Natural killer cell (primary cell): ENCODE data around the gene LRRFIP2. TPM values are rescaled to one million over a fixed set of nuclear protein-coding genes. Genes with fewer than 3 reads are reported as not detected.

Experiments used
- ATAC-seq, 3 donors: fragments of 150-1000 bp in 2 of 3; fragments of 200-7000 bp in 1 of 3; cut with Tn5 transposase; 1 replicate in 1 of 3; 2 replicates in 2 of 3; pipeline ENCODE4 v1.10.0; 2021; ENCODE audit warnings: mild to moderate bottlenecking in 2 of 3, moderate library complexity in 2 of 3
- DNase-seq, 2 donors: peaks; one replicate each; pipeline versions ENCODE4 v3.0.0 to v3.0.0-alpha.2; 2013 to 2021; ENCODE audit warnings: mixed read lengths in 1 of 2
- H3K27ac ChIP-seq: one replicate; pipeline ENCODE4 v1.5.1; 2013; ENCODE audit warnings: mild to moderate bottlenecking, low read length
- H3K27me3 ChIP-seq: one replicate; pipeline ENCODE4 v1.6.1; 2013; ENCODE audit warnings: low read length; ENCODE audit not compliant: control insufficient read depth, insufficient read depth
- H3K36me3 ChIP-seq: one replicate; pipeline ENCODE4 v1.6.1; 2013; ENCODE audit warnings: low read length; ENCODE audit not compliant: control insufficient read depth, insufficient read depth
- H3K4me1 ChIP-seq: one replicate; pipeline ENCODE4 v1.6.1; 2013; ENCODE audit warnings: low read length; ENCODE audit not compliant: control insufficient read depth, insufficient read depth
- H3K4me3 ChIP-seq: one replicate; pipeline ENCODE4 v1.5.1; 2013; ENCODE audit warnings: low read length
- H3K9me3 ChIP-seq: one replicate; pipeline ENCODE4 v1.6.1; 2013; ENCODE audit warnings: low read length; ENCODE audit not compliant: control insufficient read depth, insufficient read depth
- H3K27ac Mint-ChIP-seq, 2 donors: one replicate each; pipeline ENCODE4 v1.8.0; 2022; ENCODE audit warnings: mild to moderate bottlenecking in 2 of 2, mixed read lengths in 2 of 2, moderate library complexity in 1 of 2
- H3K27me3 Mint-ChIP-seq, 2 donors: one replicate each; pipeline ENCODE4 v1.8.0; 2022; ENCODE audit warnings: low read depth in 2 of 2, mixed read lengths in 2 of 2
- H3K36me3 Mint-ChIP-seq: one replicate; pipeline ENCODE4 v1.8.0; 2022; ENCODE audit warnings: mixed read lengths
- H3K4me1 Mint-ChIP-seq, 2 donors: one replicate each; pipeline ENCODE4 v1.8.0; 2022; ENCODE audit warnings: mixed read lengths in 2 of 2
- H3K4me3 Mint-ChIP-seq: one replicate; pipeline ENCODE4 v1.8.0; 2022; ENCODE audit warnings: mild to moderate bottlenecking, moderate library complexity, mixed read lengths
- H3K9me3 Mint-ChIP-seq, 2 donors: one replicate each; pipeline ENCODE4 v1.8.0; 2022; ENCODE audit warnings: mixed read lengths in 2 of 2
- WGBS: methylation state at CpG from one replicate; pipeline ENCODE4 v1.1.7; 2013; ENCODE audit warnings: missing lambda C conversion rate; ENCODE audit not compliant: insufficient coverage; 5-methylcytosine and 5-hydroxymethylcytosine counted together
- intact Hi-C: fragments of 100-400 bp; cut with micrococcal nuclease; formaldehyde crosslinking; loops from one replicate; pipeline ENCODE4 v1.14.2; 2022
- total RNA-seq, 4 donors: library from RNA; stranded (reverse); fragments of 120-200 nt in 1 of 4; gene quantifications; one replicate each; pipeline versions ENCODE4 v1.2.3 to v1.2.4, GENCODE V29; 2013 to 2022
- TF ChIP-seq, protein P1 (sequence below): fragments of 200-600 bp; IDR thresholded peaks from one replicate; pipeline ENCODE4 v1.8.0; 2022; ENCODE audit warnings: antibody characterized with exemption

Gene LRRFIP2
- total RNA-seq, 3 donors from 2014 or later (not counting 1 experiment from before 2014, with no cell fraction given) = 49.0 to 86.1 (median 66.0) TPM

DNA sequence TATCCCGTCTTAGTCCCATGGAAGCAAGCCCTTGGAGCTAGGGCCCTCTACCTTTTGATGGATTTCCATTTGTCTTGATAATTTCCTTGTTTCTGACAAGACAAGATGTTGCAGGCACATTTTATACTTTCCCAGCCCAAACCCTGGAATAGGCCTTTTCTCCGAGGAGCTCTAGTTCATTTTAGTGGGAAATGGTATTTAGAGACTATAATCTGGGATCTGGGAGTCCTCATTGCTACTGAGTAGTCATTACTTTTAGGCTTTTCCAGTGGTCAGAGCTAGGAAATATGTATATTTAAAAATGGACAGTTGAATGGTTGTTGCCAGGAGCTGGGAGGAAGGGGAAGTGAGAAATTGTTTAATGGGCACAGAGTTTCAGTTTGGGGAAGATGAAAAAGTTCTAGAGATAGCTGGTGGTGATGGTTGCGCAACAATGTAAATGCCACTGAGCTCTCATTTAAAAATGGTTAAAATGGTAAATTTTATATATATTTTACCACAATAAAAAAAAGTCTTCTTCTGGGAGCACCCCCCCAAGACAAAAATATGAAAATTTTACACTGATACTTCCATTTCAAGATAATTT is 149.5 kb downstream of the LRRFIP2 start:
- H3K9me3 ChIP-seq = no peaks in the 10 kb centered on the region
- H3K36me3 Mint-ChIP-seq = peaks cover 34% of the 10 kb centered on the region
- H3K27ac Mint-ChIP-seq = peak overlapping the region; percentile 23 to 24
- H3K4me3 Mint-ChIP-seq = no peak overlapping the region
- WGBS = 92% methylated on average over 2 of the region's 3 CpGs
- H3K27ac ChIP-seq = no peak overlapping the region
- H3K4me3 ChIP-seq = no peak overlapping the region
- H3K36me3 ChIP-seq = peaks cover 69% of the 10 kb centered on the region
- H3K27me3 Mint-ChIP-seq = no peaks in the 10 kb centered on the region
- ATAC-seq = no peak
- H3K4me1 Mint-ChIP-seq = peaks cover 0 to 10% of the 10 kb centered on the region in 2 donors
- no peaks in the 10 kb centered on the region for H3K9me3 Mint-ChIP-seq
- H3K4me1 ChIP-seq = no peaks in the 10 kb centered on the region
- TF ChIP-seq, protein P1, sequence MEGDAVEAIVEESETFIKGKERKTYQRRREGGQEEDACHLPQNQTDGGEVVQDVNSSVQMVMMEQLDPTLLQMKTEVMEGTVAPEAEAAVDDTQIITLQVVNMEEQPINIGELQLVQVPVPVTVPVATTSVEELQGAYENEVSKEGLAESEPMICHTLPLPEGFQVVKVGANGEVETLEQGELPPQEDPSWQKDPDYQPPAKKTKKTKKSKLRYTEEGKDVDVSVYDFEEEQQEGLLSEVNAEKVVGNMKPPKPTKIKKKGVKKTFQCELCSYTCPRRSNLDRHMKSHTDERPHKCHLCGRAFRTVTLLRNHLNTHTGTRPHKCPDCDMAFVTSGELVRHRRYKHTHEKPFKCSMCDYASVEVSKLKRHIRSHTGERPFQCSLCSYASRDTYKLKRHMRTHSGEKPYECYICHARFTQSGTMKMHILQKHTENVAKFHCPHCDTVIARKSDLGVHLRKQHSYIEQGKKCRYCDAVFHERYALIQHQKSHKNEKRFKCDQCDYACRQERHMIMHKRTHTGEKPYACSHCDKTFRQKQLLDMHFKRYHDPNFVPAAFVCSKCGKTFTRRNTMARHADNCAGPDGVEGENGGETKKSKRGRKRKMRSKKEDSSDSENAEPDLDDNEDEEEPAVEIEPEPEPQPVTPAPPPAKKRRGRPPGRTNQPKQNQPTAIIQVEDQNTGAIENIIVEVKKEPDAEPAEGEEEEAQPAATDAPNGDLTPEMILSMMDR = no peak
- no peaks in the 10 kb centered on the region for H3K27me3 ChIP-seq
- no peak for DNase-seq
- intact Hi-C loops = loop anchor here (1.0 kb wide), 1 partner anchor 188 kb away; no protein-coding TSS in a partner anchor

DNA sequence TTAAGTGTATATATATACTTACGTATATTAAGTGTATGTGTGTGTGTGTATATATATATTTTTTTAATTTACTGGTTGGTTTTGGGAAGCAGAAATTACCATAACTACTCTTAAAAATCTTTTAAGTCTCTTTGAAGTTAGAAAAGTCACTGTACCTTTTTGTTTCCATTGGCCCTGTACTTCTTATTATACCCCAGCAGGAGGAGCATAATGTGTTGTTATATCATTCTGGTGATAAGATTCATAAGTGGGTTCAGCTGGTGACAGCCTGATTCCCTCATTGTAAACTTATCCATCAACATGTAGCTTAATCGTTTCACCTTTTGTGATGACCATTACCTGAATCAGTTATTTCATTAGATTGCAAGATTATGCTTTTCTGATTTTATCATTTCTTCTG is 150.3 kb downstream of the LRRFIP2 start:
- TF ChIP-seq, protein P1 = no peak
- ATAC-seq (peak in 2 of 3 donors; percentile 50 to 69), DNase-seq (peak in 1 of 2 donors; percentile 33)
- WGBS = no CpG with 5 or more reads among the region's 2 CpGs
- intact Hi-C loops = loop anchor here (1.0 kb wide), 1 partner anchor 189 kb away; no protein-coding TSS in a partner anchor
- H3K27me3 Mint-ChIP-seq = no peaks in the 10 kb centered on the region
- Histone ChIP-seq H3K9me3 (no peaks in the 10 kb centered on the region), H3K36me3 (peaks cover 66% of the 10 kb centered on the region), H3K27ac (no peak overlapping the region), H3K27me3 (no peaks in the 10 kb centered on the region), H3K4me1 (no peaks in the 10 kb centered on the region), H3K4me3 (no peak overlapping the region)
- peaks cover 0 to 10% of the 10 kb centered on the region in 2 donors for H3K4me1 Mint-ChIP-seq
- peaks cover 37% of the 10 kb centered on the region for H3K36me3 Mint-ChIP-seq
- no peaks in the 10 kb centered on the region for H3K9me3 Mint-ChIP-seq
- H3K27ac Mint-ChIP-seq = peak overlapping the region; percentile 23 to 24
- no peak overlapping the region for H3K4me3 Mint-ChIP-seq

DNA sequence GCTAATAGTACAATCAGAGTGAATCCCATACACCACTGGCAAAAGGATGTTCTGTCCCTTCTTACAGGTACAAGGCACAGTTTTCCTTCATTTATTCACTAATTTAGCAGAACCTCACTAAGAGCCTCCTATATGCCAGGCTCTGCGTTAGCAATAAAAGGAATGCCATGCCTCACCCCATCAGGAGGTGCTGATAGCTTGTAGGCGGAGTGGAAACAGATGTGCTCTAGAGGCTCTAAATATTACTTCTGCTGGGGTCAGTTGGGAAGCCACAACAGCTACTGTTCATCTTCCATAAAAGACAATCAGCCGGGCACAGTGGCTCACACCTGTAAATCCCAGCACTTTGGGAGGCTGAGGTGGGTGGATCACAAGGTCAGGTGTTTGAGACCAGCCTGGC is 156.7 kb downstream of the LRRFIP2 start:
- TF ChIP-seq, protein P1 = no peak
- H3K36me3 ChIP-seq = peaks cover 71% of the 10 kb centered on the region

DNA sequence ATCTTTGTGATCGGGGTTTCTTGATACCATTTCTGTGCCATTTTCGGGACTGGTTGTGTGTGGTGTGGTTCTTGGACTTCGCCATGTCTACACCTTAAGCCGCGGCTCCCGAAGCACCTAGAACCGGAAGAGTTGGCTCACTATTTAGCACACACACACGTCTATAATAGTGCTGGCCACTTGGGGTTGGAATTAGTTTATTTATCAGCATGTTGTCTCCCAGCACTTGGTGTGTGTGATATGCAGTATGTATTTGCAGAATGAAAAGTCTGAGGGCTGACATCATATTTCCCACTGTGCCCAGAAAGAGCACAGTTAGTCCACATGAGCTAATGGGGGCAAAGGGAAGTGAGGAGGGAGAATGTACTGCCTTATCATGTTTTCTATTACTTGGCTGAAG is 157.5 kb downstream of the LRRFIP2 start:
- DNase-seq (no peak), ATAC-seq (no peak)
- 100% methylated on average over 1 of the region's 8 CpGs for WGBS
- no peaks in the 10 kb centered on the region for H3K27me3 Mint-ChIP-seq
- H3K4me1 Mint-ChIP-seq = peaks cover 0 to 5% of the 10 kb centered on the region in 2 donors
- H3K36me3 ChIP-seq = peaks cover 73% of the 10 kb centered on the region
- no peaks in the 10 kb centered on the region for H3K9me3 Mint-ChIP-seq
- no peak overlapping the region for H3K27ac Mint-ChIP-seq
- H3K27ac ChIP-seq = no peak overlapping the region
- H3K27me3 ChIP-seq = no peaks in the 10 kb centered on the region
- no peak overlapping the region for H3K4me3 ChIP-seq
- TF ChIP-seq, protein P1 = no peak
- H3K4me1 ChIP-seq = no peaks in the 10 kb centered on the region
- H3K36me3 Mint-ChIP-seq = peaks cover 16% of the 10 kb centered on the region
- no peak overlapping the region for H3K4me3 Mint-ChIP-seq
- intact Hi-C loops = no loop called here
- no peaks in the 10 kb centered on the region for H3K9me3 ChIP-seq

More for the DNA sequence above, 156.7 kb downstream of the LRRFIP2 start:
- Histone ChIP-seq H3K27ac (no peak overlapping the region), H3K9me3 (no peaks in the 10 kb centered on the region), H3K27me3 (no peaks in the 10 kb centered on the region), H3K4me3 (no peak overlapping the region), H3K4me1 (no peaks in the 10 kb centered on the region)
- WGBS = 97% methylated on average over 3 of the region's 3 CpGs
- Mint-ChIP-seq H3K4me3 (no peak overlapping the region), H3K27ac (no peak overlapping the region), H3K36me3 (peaks cover 24% of the 10 kb centered on the region), H3K27me3 (no peaks in the 10 kb centered on the region), H3K9me3 (no peaks in the 10 kb centered on the region), H3K4me1 (peaks cover 0 to 10% of the 10 kb centered on the region in 2 donors)
- intact Hi-C loops = no loop called here
- no peak for DNase-seq
- ATAC-seq = no peak
